Measurements from ENCODE around the gene OTC.

Gene OTC

DNA sequence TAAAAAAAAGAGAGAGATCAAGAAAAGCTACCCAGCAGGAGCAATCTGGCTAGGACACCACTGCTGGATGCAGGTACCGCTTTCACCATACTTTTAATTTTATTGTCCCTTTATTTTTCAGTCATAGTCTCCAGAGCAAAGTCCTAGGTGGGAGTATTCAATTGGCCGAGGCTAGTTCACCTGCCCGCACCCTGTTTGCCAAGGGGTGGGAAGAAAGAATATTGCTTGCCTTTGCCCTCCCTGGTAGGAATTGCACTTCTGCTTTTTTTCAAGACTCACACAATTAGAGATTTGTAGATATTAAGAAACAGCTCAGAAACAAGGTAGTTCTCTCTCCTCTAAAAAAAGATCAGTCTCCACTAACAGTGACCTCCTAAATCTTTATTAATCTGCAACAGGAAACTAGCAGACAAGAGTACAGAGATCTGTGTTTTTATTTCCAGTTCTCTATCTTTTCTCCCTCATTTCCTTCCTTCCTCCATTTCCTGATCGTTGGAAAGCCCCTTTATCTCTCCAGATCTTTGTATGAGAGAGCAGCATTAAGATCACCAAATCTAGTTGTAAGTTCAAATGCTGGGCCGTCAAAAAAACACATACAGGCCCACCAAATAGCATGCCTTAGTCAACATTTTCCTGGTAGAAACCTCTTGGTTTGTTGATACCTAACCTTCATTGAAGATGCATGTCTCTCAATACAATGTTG, 15.7 kb upstream of the OTC start:
- Mint-ChIP-seq H3K36me3 (no peaks in the 10 kb centered on the region), H3K4me3 (no peak overlapping the region), H3K27ac (no peak overlapping the region), H3K4me1 (peaks cover 5% of the 10 kb centered on the region), H3K9me3 (no peaks in the 10 kb centered on the region), H3K27me3 (peaks cover 2% of the 10 kb centered on the region)
- no peak for DNase-seq (ENCODE audit: low spot score in 2 of 2)
- no peak for ATAC-seq (ENCODE audit: low read depth)

DNA sequence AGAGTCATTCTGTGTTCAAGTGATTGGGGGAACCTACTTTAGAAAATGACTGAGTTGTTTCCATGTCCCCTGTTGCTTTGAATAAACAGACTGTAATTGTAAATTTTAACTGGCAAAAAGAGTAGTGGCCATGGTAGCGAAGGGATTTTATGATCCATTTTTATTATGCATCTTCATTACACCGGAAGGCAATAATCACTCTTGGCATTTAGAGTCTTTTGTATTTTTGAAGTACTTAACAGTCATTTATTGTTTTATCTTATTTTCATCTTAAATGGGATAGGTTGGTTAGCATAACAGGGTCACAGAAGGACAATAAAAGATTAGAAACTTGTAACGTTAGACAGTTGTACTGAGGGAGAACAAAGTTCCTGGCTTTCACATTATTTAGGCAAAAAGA, 11.0 kb upstream of the OTC start:
- DNase-seq (ENCODE audit: low spot score in 2 of 2) (no peak), ATAC-seq (ENCODE audit: low read depth) (no peak)
- Mint-ChIP-seq H3K27ac (no peak overlapping the region), H3K4me1 (peaks cover 5% of the 10 kb centered on the region), H3K27me3 (peaks cover 2% of the 10 kb centered on the region), H3K36me3 (no peaks in the 10 kb centered on the region), H3K9me3 (no peaks in the 10 kb centered on the region), H3K4me3 (no peak overlapping the region)

DNA sequence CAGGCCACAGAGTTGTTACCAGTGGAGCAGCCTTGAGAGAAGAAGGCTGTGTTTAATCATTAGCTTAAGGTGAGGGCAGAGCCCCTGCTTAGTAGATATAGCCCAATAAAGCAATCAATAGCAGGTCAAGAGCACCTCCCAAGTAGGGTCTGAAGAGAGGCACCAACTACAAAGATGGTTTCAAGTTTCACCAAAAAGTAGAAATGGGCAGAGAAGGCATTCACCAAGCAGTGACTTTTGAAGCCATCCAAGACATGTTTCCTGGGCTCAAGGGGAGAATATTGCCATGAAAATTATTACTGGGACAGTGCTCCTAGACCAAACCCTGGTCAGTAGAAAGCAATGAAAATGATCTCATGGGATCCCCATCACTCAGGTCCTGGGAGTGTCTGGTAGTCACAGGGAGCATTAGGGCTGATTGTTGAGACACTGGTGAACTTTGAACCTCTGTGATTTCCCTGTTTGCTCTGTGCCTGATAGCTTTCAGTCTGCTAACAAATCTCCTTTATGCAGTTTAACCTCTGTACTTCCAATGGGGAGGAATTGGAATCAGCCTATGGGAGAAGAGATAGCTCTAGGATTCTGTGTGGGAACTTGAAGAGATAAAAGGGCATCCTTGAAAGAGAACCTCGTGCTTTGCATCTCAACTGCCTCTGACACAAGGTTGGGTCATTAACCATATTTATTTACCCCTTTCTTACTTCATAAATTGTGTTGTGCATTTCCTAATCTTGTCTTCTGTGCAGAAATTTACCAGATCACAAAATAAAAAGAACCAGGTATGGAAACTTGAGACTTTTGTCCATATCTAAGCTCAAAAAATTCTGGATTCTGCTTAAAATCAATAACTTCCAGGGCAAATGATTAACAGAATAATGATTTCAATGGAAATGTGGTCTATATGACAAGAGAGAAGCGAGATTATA, 9.3 kb upstream of the OTC start:
- Mint-ChIP-seq H3K4me1 (no peaks in the 10 kb centered on the region), H3K36me3 (no peaks in the 10 kb centered on the region), H3K27me3 (no peaks in the 10 kb centered on the region), H3K4me3 (no peak overlapping the region), H3K27ac (no peak overlapping the region), H3K9me3 (no peaks in the 10 kb centered on the region)
- ATAC-seq (ENCODE audit: low read depth) (no peak), DNase-seq (ENCODE audit: low spot score in 2 of 2) (no peak)

DNA sequence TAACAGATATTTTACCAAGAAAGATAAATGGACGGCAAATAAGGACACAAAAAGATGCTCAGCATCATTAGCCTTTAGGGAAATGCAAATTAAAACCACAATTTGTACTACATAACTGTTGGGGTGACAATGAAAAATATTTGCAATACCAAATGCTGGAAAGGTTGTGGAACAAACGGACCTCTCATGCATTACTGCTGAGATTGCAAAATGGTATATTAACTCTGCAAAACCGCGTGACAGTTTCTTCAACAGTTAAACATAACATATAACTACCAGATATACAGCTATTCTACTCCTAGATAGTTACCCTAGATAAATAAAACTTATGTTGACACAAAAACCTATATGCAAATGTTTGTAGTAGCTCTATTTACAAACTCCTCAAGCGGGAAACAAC, 6.3 kb upstream of the OTC start:
- Mint-ChIP-seq H3K9me3 (no peaks in the 10 kb centered on the region), H3K27me3 (peaks cover 3% of the 10 kb centered on the region), H3K4me3 (no peak overlapping the region), H3K4me1 (no peaks in the 10 kb centered on the region), H3K27ac (no peak overlapping the region), H3K36me3 (no peaks in the 10 kb centered on the region)
- DNase-seq (ENCODE audit: low spot score in 2 of 2), result no peak
- ATAC-seq (ENCODE audit: low read depth), result no peak

DNA sequence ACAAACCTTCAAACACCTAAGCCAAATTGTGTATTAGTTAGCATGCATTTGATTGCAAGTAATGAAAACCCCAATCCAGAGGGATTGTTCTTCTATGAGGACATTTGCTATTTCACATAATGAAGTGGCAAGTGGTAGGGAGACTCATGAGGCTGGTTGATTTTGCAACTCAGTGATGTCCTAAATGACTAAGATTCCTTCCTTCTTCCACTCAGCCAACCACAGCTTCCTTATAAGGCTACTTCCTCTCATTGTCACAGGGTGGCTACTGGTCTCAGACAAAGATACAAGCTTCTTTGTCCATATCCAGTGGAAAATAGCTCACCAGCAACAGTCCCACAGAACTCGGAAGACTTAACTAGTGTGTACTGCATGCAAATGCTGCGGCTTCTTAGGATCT, 5.3 kb upstream of the OTC start:
- Mint-ChIP-seq H3K27ac (no peak overlapping the region), H3K4me3 (no peak overlapping the region), H3K4me1 (no peaks in the 10 kb centered on the region), H3K36me3 (no peaks in the 10 kb centered on the region), H3K9me3 (no peaks in the 10 kb centered on the region), H3K27me3 (peaks cover 3% of the 10 kb centered on the region)
- DNase-seq (ENCODE audit: low spot score in 2 of 2), result no peak
- no peak for ATAC-seq (ENCODE audit: low read depth)

DNA sequence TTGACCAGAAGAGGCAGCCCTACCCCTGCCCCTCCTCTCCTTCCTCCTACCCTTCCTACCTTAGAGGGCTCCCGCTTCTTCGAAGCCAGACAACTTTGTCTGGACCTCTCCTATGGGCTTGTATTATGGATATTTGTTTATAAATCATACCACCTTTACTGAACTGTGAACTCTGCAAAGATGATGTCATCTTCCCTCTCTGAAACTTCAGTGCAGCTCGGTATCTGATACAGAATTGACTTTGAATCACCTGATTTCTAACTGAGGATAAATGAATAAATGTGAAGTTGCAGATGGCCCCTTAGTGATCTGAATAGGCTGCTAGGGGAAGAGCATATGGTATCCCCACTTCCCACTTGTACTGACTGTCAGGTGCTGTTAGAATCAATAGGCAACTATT, 1.1 kb upstream of the OTC start:
- Mint-ChIP-seq H3K4me3 (no peak overlapping the region), H3K4me1 (no peaks in the 10 kb centered on the region), H3K27ac (no peak overlapping the region), H3K9me3 (no peaks in the 10 kb centered on the region), H3K27me3 (peaks cover 3% of the 10 kb centered on the region), H3K36me3 (no peaks in the 10 kb centered on the region)
- ATAC-seq (ENCODE audit: low read depth) (no peak), DNase-seq (ENCODE audit: low spot score in 2 of 2) (no peak)

DNA sequence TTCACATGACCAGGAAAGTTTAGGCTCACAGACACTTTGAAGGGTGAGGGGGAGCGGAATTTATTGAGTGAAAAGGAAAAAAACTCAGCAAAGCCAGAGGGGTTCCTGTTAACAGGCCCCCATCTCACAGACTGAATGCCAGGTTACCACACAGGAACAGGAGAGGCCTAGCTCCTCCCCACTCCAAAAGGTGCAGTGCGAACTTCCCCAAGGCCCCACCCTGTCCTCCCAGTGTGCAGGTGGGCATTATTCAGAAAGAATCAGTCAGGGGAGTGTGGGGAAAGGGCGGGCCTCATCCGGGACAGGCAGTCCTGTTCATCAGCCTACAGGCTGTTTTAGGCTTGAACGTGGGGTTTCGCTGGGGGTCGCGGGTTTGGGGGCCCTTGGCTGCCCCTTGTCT, 4.0 kb downstream of the OTC start:
- Mint-ChIP-seq H3K4me1 (no peaks in the 10 kb centered on the region), H3K27me3 (no peaks in the 10 kb centered on the region), H3K9me3 (no peaks in the 10 kb centered on the region), H3K27ac (no peak overlapping the region), H3K4me3 (no peak overlapping the region), H3K36me3 (no peaks in the 10 kb centered on the region)
- no peak for ATAC-seq (ENCODE audit: low read depth)
- no peak for DNase-seq (ENCODE audit: low spot score in 2 of 2)

DNA sequence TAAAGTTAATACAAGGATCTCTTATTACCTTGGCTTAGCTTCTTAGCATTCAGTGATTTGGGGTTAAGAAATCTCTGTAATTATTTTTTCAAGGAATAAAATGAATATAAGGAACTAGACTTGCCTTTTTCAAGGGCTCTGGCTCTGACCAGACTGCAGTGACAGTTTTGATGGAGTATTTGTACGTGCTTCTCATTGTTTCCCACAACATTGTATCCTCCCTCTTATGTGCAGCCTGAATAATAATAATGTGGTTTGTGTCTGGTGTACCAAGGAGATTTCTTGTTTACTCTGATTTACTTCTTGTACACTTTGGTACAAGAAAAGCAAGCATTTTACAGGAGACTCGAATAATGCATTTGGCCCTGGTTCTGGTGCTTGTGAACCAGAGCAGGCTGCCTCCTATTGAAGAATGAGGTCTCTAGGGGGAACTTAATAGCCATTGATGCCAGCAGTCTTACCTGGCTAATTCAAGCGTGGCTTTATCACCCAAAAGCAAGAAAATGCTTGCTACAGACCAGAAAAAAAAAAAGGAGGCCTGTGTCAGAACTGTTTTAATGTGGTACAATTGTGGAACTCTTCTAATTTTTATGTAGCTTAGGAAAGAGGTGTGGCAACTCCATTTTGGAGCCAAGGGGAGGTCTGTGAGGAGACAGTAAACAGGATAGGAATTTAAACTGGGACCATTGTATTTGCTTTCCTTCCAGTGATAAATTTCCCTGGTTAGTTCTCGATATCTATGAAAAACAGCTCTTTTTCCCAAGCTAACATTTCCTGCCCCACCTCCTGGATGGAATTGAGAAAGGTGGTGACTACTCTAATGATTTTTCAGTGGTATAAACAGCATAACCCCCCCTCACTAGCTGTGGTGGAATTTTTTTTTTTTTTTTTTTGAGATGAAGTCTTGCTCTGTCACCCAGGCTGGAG, 5.6 kb downstream of the OTC start:
- no peak for DNase-seq (ENCODE audit: low spot score in 2 of 2)
- no peak overlapping the region for H3K4me3 Mint-ChIP-seq
- no peak for ATAC-seq (ENCODE audit: low read depth)
- no peaks in the 10 kb centered on the region for H3K9me3 Mint-ChIP-seq
- H3K36me3 Mint-ChIP-seq, result no peaks in the 10 kb centered on the region
- H3K27ac Mint-ChIP-seq, result no peak overlapping the region
- no peaks in the 10 kb centered on the region for H3K4me1 Mint-ChIP-seq
- H3K27me3 Mint-ChIP-seq, result no peaks in the 10 kb centered on the region

DNA sequence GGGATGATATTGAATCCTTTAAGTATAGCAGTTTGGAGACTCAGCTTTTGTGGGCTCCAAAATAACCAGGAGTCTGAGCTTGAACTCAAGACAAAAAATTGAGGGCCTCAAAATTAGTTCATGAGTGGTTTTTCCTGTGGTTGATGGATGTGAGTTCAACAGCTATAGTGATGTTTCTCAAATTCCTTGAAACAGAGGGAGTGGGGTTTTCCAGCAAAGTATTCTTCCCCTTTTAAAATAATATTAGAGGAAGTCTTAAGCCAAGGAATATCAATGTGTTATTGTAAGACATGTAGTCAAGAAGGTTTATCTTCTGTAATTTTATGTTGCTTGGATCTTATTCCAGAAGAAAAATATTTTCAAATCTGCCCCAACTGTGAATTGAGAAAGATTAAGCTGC, 10.6 kb downstream of the OTC start:
- no peaks in the 10 kb centered on the region for H3K36me3 Mint-ChIP-seq
- no peak for DNase-seq (ENCODE audit: low spot score in 2 of 2)

DNA sequence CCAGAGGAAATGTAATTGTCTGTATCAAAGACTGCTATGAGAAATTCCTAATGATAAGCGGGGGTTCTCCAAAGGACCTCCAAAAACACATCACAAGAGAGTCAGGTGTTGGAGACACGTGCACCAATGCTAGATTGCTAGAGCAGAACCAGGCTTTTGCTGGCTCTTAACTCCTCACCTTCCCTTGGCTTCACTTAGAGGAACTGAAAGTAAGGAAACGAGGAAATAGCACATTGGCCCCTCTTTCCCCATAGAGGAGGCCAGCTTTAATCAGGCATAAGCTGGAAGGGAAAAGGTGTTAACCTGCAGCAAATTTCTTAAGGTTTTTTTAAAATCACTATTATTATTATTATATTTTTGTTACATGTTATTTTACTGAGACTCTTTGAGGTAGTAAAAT, 13.6 kb downstream of the OTC start:
- Mint-ChIP-seq H3K27ac (no peak overlapping the region), H3K36me3 (no peaks in the 10 kb centered on the region), H3K4me1 (no peaks in the 10 kb centered on the region), H3K27me3 (no peaks in the 10 kb centered on the region), H3K4me3 (no peak overlapping the region), H3K9me3 (no peaks in the 10 kb centered on the region)
- no peak for DNase-seq (ENCODE audit: low spot score in 2 of 2)
- ATAC-seq (ENCODE audit: low read depth), result peak; percentile 24

More for the DNA sequence above, 10.6 kb downstream of the OTC start:
- H3K9me3 Mint-ChIP-seq, result no peaks in the 10 kb centered on the region
- no peak overlapping the region for H3K4me3 Mint-ChIP-seq
- no peaks in the 10 kb centered on the region for H3K4me1 Mint-ChIP-seq
- no peaks in the 10 kb centered on the region for H3K27me3 Mint-ChIP-seq
- no peak overlapping the region for H3K27ac Mint-ChIP-seq
- ATAC-seq (ENCODE audit: low read depth), result no peak

DNA sequence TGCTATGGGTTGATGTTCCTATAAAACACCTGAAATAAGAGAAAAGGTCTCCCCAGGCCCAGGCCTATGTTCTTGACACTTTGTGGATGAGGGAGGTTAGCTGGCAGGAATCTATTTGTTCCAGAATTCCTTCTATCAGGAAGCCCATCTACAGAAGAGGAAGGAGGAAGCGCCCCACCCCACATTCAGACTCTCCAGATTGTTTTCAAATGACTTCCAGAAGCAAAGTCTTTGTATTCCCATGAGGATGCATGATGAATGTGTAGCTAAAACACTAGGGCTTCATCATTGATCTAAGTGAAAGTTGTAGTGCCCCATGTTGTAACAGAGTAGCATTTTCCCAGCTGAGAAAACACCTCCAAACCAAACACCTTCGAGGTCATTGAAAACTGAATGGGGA, 16.4 kb downstream of the OTC start:
- peaks cover 2% of the 10 kb centered on the region for H3K27me3 Mint-ChIP-seq
- DNase-seq (ENCODE audit: low spot score in 2 of 2) (no peak), ATAC-seq (ENCODE audit: low read depth) (no peak)
- no peaks in the 10 kb centered on the region for H3K9me3 Mint-ChIP-seq
- no peaks in the 10 kb centered on the region for H3K36me3 Mint-ChIP-seq
- no peak overlapping the region for H3K4me3 Mint-ChIP-seq
- no peaks in the 10 kb centered on the region for H3K4me1 Mint-ChIP-seq
- no peak overlapping the region for H3K27ac Mint-ChIP-seq

DNA sequence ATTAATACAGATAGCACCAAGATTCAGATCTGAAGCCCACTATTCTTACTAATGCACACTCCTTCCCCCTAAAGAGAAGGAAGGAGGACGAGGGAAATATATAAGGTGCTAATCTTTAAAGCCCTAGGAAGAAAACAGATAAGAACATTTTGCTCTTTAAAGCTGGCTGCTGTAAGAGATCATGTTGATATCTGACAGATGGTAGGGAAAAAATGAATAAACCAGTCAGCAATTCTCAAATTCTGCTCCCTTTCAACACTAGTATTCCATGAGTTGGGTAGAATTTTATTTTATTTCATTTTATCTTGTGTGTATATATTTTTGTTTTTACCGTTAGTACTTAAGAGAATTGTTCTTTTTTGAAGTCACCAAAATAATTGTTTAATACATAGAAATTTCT, 19.2 kb downstream of the OTC start:
- DNase-seq (ENCODE audit: low spot score in 2 of 2), result no peak
- no peak overlapping the region for H3K4me3 Mint-ChIP-seq
- H3K9me3 Mint-ChIP-seq, result no peaks in the 10 kb centered on the region
- H3K27me3 Mint-ChIP-seq, result peaks cover 2% of the 10 kb centered on the region
- H3K4me1 Mint-ChIP-seq, result no peaks in the 10 kb centered on the region
- H3K36me3 Mint-ChIP-seq, result no peaks in the 10 kb centered on the region
- no peak overlapping the region for H3K27ac Mint-ChIP-seq
- ATAC-seq (ENCODE audit: low read depth), result no peak

DNA sequence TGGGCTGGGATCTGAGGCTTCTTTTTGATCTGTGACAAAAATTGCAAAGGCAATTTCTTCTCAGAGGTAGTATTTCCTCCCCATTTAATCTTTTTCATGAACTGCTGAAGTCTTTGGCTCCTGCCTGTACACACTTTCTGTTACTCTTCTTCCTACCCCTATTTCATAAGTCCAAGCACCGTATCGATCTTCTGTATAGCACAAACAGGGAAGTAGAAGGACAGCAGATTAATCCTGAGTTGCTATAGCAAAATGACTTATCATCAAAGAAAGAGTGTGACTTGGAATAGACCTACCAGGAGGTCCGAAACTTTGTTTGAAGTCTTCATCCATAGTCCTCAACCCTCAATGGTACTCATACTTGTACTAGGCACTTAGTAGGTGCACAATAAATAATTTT, 22.0 kb downstream of the OTC start:
- Mint-ChIP-seq H3K4me3 (no peak overlapping the region), H3K36me3 (no peaks in the 10 kb centered on the region), H3K27ac (no peak overlapping the region), H3K4me1 (no peaks in the 10 kb centered on the region), H3K27me3 (peaks cover 4% of the 10 kb centered on the region), H3K9me3 (peaks cover 1% of the 10 kb centered on the region)
- ATAC-seq (ENCODE audit: low read depth) (no peak), DNase-seq (ENCODE audit: low spot score in 2 of 2) (no peak)

DNA sequence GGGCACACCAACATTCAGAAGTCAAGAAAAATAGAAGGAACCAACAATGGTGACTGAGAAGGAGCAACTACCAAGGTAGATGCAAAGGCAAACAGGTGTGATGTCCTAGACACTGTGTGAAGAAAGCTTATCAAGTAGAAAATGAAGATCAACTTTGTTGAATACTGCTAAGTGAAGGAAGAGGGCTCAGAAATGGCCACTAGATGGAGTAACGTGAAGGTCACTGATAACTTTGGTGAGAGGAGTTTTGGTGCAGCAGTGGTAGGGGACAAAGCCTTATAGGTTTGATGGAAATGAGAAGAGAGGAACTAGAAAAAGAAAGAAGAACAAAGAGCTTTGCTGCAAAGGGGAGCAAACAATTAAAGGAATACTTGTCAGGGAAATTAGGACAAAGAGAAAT, 23.5 kb downstream of the OTC start:
- peaks cover 1% of the 10 kb centered on the region for H3K9me3 Mint-ChIP-seq
- ATAC-seq (ENCODE audit: low read depth), result no peak
- no peak overlapping the region for H3K4me3 Mint-ChIP-seq
- H3K27me3 Mint-ChIP-seq, result peaks cover 4% of the 10 kb centered on the region
- no peaks in the 10 kb centered on the region for H3K36me3 Mint-ChIP-seq
- no peak overlapping the region for H3K27ac Mint-ChIP-seq
- H3K4me1 Mint-ChIP-seq, result no peaks in the 10 kb centered on the region
- no peak for DNase-seq (ENCODE audit: low spot score in 2 of 2)

All from memory B cell (primary cell).